ENCODE data around the gene CD109.

CD109 gene

GRCh38 chr6:73727114-73727513 lies 31.1 kb downstream of the CD109 start:
- no peak for DNase-seq (ENCODE audit: low read depth)

- no peak for DNase-seq (ENCODE audit: low read depth)
Observed at GRCh38 chr6:73728548-73729205, 32.7 kb downstream of the CD109 start.

GRCh38 chr6:73731285-73731684 lies 35.3 kb downstream of the CD109 start:
- no peak for DNase-seq (ENCODE audit: low read depth)

GRCh38 chr6:73732845-73733675 lies 37.1 kb downstream of the CD109 start:
- no peak for DNase-seq (ENCODE audit: low read depth)

GRCh38 chr6:73733791-73734190 lies 37.8 kb downstream of the CD109 start:
- DNase-seq (ENCODE audit: low read depth), result no peak

- no peak for DNase-seq (ENCODE audit: low read depth)
Observed at GRCh38 chr6:73734832-73735453, 38.9 kb downstream of the CD109 start.

GRCh38 chr6:73738367-73739028 lies 42.5 kb downstream of the CD109 start:
- DNase-seq (ENCODE audit: low read depth), result no peak

- DNase-seq (ENCODE audit: low read depth), result no peak
Observed at GRCh38 chr6:73739096-73739495, 43.1 kb downstream of the CD109 start.

- no peak for DNase-seq (ENCODE audit: low read depth)
Observed at GRCh38 chr6:73742433-73742832, 46.4 kb downstream of the CD109 start.

- no peak for DNase-seq (ENCODE audit: low read depth)
Observed at GRCh38 chr6:73743081-73743480, 47.1 kb downstream of the CD109 start.

GRCh38 chr6:73743556-73743955 lies 47.6 kb downstream of the CD109 start:
- no peak for DNase-seq (ENCODE audit: low read depth)

GRCh38 chr6:73746787-73747186 lies 50.8 kb downstream of the CD109 start:
- DNase-seq (ENCODE audit: low read depth), result no peak

- no peak for DNase-seq (ENCODE audit: low read depth)
Observed at GRCh38 chr6:73747289-73747688, 51.3 kb downstream of the CD109 start.

- DNase-seq (ENCODE audit: low read depth), result no peak
Observed at GRCh38 chr6:73752943-73753342, 56.9 kb downstream of the CD109 start.

- no peak for DNase-seq (ENCODE audit: low read depth)
Observed at GRCh38 chr6:73766040-73766439, 70.0 kb downstream of the CD109 start.

GRCh38 chr6:73768558-73768957 lies 72.6 kb downstream of the CD109 start:
- no peak for DNase-seq (ENCODE audit: low read depth)

- DNase-seq (ENCODE audit: low read depth), result no peak
Observed at GRCh38 chr6:73769976-73770375, 74.0 kb downstream of the CD109 start.

GRCh38 chr6:73774311-73774774 lies 78.3 kb downstream of the CD109 start:
- peak; percentile 87 for DNase-seq (ENCODE audit: low read depth)

- no peak for DNase-seq (ENCODE audit: low read depth)
Observed at GRCh38 chr6:73779943-73780342, 83.9 kb downstream of the CD109 start.

- DNase-seq (ENCODE audit: low read depth), result no peak
Observed at GRCh38 chr6:73782911-73783310, 86.9 kb downstream of the CD109 start.

GRCh38 chr6:73784726-73785505 lies 88.9 kb downstream of the CD109 start:
- no peak for DNase-seq (ENCODE audit: low read depth)

GRCh38 chr6:73790574-73790973 lies 94.6 kb downstream of the CD109 start:
- DNase-seq (ENCODE audit: low read depth), result no peak

Data from GM04503 (cell line).